ENCODE data around the gene EPG5. TPM values are rescaled to one million over a fixed set of nuclear protein-coding genes. Genes with fewer than 3 reads are reported as not detected.
"Not testable (repeated sequence)": the region's sequence is repeated elsewhere in the genome, so short reads cannot be mapped to it uniquely, and the experiment has no call there.

Gene EPG5
- total RNA-seq, 1 experiment from 2014 or later: 16.7 TPM

DNA sequence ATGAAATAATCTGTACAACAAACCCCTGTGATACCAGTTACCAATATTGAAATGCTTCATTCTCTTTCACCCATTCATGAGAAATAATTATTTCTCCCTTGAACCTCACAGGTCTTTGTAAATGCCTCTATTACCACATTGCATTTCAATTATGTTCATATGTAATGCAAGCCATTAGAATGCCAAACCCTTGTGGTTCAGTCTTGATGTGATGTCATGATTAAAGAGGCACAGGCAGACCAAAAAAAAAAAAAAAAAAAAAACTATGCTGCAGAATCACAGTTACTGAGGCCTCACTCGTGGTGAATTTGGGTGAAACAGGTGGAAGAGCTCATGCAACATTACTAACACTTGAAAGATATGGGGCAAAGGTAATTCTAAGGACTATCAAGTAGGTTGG lies 9.4 kb upstream of the EPG5 start:
- no peak overlapping the region for H3K4me3 ChIP-seq (ENCODE audit: low read depth, low read length, poor library complexity, severe bottlenecking)
- no peak for DNase-seq (ENCODE audit: low spot score)
- H3K4me1 ChIP-seq (ENCODE audit: insufficient read depth, low read length, poor library complexity, severe bottlenecking): no peaks in the 10 kb centered on the region
- no TSS peak for BruUV-seq (replicated peaks)
- ChIA-PET CTCF (no interaction called here), POLR2A (ENCODE audit: low non-redundant PET) (no interaction called here)
- no peaks in the 10 kb centered on the region for H3K9me3 ChIP-seq (ENCODE audit: low read depth, low read length, poor library complexity, severe bottlenecking)
- intact Hi-C loops (cut with micrococcal nuclease; ENCODE audit: unreplicated experiment): no loop called here
- no peak for TF ChIP-seq EZH2 (IDR thresholded peaks at IDR 0.05; ENCODE audit: borderline replicate concordance, low read depth, low read length, poor library complexity, severe bottlenecking)
- TF ChIP-seq, protein P1, sequence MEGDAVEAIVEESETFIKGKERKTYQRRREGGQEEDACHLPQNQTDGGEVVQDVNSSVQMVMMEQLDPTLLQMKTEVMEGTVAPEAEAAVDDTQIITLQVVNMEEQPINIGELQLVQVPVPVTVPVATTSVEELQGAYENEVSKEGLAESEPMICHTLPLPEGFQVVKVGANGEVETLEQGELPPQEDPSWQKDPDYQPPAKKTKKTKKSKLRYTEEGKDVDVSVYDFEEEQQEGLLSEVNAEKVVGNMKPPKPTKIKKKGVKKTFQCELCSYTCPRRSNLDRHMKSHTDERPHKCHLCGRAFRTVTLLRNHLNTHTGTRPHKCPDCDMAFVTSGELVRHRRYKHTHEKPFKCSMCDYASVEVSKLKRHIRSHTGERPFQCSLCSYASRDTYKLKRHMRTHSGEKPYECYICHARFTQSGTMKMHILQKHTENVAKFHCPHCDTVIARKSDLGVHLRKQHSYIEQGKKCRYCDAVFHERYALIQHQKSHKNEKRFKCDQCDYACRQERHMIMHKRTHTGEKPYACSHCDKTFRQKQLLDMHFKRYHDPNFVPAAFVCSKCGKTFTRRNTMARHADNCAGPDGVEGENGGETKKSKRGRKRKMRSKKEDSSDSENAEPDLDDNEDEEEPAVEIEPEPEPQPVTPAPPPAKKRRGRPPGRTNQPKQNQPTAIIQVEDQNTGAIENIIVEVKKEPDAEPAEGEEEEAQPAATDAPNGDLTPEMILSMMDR (conservative IDR thresholded peaks at IDR 0.05; ENCODE audit: low read depth, low read length): no peak
- no peaks in the 10 kb centered on the region for H3K36me3 ChIP-seq (ENCODE audit: insufficient read depth, low read length, poor library complexity, severe bottlenecking)
- no peaks in the 10 kb centered on the region for H3K27me3 ChIP-seq (replicated peaks; ENCODE audit: insufficient read depth, low read depth, low read length, poor library complexity)
- H3K27ac ChIP-seq (ENCODE audit: low read depth, low read length, poor library complexity, severe bottlenecking): no peak overlapping the region

GRCh38 chr18:45974088-45974536 lies 7.0 kb upstream of the EPG5 start:
- Histone ChIP-seq H3K27ac (ENCODE audit: low read depth, low read length, poor library complexity, severe bottlenecking) (no peak overlapping the region), H3K36me3 (ENCODE audit: insufficient read depth, low read length, poor library complexity, severe bottlenecking) (no peaks in the 10 kb centered on the region), H3K9me3 (ENCODE audit: low read depth, low read length, poor library complexity, severe bottlenecking) (no peaks in the 10 kb centered on the region), H3K4me1 (ENCODE audit: insufficient read depth, low read length, poor library complexity, severe bottlenecking) (no peaks in the 10 kb centered on the region), H3K27me3 (replicated peaks; ENCODE audit: insufficient read depth, low read depth, low read length, poor library complexity) (no peaks in the 10 kb centered on the region), H3K4me3 (ENCODE audit: low read depth, low read length, poor library complexity, severe bottlenecking) (no peak overlapping the region)
- intact Hi-C loops (cut with micrococcal nuclease; ENCODE audit: unreplicated experiment): loop anchor here (2.0 to 5.0 kb wide), 3 partner anchors 98 to 307 kb away; partner anchors contain the start of gene PSTPIP2
- no TSS peak for BruUV-seq (replicated peaks)
- no peak for TF ChIP-seq EZH2 (IDR thresholded peaks at IDR 0.05; ENCODE audit: borderline replicate concordance, low read depth, low read length, poor library complexity, severe bottlenecking)
- TF ChIP-seq, protein P1 (conservative IDR thresholded peaks at IDR 0.05; ENCODE audit: low read depth, low read length): peak; percentile 81
- POLR2A ChIA-PET (ENCODE audit: low non-redundant PET): no interaction called here
- peak; percentile 82 for DNase-seq (ENCODE audit: low spot score)
- CTCF ChIA-PET: no interaction called here

- H3K4me3 ChIP-seq (ENCODE audit: low read depth, low read length, poor library complexity, severe bottlenecking); H3K9me3 ChIP-seq (ENCODE audit: low read depth, low read length, poor library complexity, severe bottlenecking); H3K4me1 ChIP-seq (ENCODE audit: insufficient read depth, low read length, poor library complexity, severe bottlenecking); BruUV-seq (replicated peaks); DNase-seq (ENCODE audit: low spot score); H3K27ac ChIP-seq (ENCODE audit: low read depth, low read length, poor library complexity, severe bottlenecking); intact Hi-C loops (cut with micrococcal nuclease; ENCODE audit: unreplicated experiment); H3K36me3 ChIP-seq (ENCODE audit: insufficient read depth, low read length, poor library complexity, severe bottlenecking); H3K27me3 ChIP-seq (replicated peaks; ENCODE audit: insufficient read depth, low read depth, low read length, poor library complexity); CTCF ChIA-PET; POLR2A ChIA-PET (ENCODE audit: low non-redundant PET): not testable (repeated sequence)
These were observed 2.2 kb downstream of the EPG5 start for GRCh38 chr18:45964913-45965312.

DNA sequence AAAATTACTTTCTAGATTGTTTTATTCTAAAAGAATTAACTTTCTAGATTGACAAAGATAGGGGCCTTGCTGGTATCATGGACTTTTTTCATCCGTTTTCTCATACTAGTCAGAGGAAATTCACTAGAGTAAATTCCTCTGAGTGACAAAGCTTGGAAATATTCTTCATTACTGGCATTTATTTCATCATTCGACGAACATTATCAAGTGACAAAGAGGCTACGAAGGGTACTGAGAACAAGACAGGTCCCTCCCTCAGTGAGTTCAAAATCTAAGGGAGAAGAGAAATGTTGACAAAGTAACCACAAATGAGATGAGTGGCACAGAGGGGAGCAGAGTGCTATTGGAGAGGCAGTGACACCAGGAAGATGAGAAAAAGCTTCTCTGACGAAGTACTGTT lies 4.3 kb downstream of the EPG5 start:
- Histone ChIP-seq H3K4me1 (ENCODE audit: insufficient read depth, low read length, poor library complexity, severe bottlenecking) (no peaks in the 10 kb centered on the region), H3K27me3 (replicated peaks; ENCODE audit: insufficient read depth, low read depth, low read length, poor library complexity) (no peaks in the 10 kb centered on the region), H3K36me3 (ENCODE audit: insufficient read depth, low read length, poor library complexity, severe bottlenecking) (no peaks in the 10 kb centered on the region), H3K9me3 (ENCODE audit: low read depth, low read length, poor library complexity, severe bottlenecking) (no peaks in the 10 kb centered on the region), H3K27ac (ENCODE audit: low read depth, low read length, poor library complexity, severe bottlenecking) (no peak overlapping the region), H3K4me3 (ENCODE audit: low read depth, low read length, poor library complexity, severe bottlenecking) (no peak overlapping the region)
- no peak for TF ChIP-seq EZH2 (IDR thresholded peaks at IDR 0.05; ENCODE audit: borderline replicate concordance, low read depth, low read length, poor library complexity, severe bottlenecking)
- TF ChIP-seq, protein P1 (conservative IDR thresholded peaks at IDR 0.05; ENCODE audit: low read depth, low read length): no peak
- BruUV-seq (replicated peaks): no TSS peak
- intact Hi-C loops (cut with micrococcal nuclease; ENCODE audit: unreplicated experiment): no loop called here
- CTCF ChIA-PET: no interaction called here
- POLR2A ChIA-PET (ENCODE audit: low non-redundant PET): no interaction called here
- no peak for DNase-seq (ENCODE audit: low spot score)
